Measurements from ENCODE around the gene CLP1.
"Not testable (repeated sequence)": the region's sequence is repeated elsewhere in the genome, so short reads cannot be mapped to it uniquely, and the experiment has no call there.

Gene CLP1

GRCh38 chr11:57667117-57667735 lies 9.7 kb downstream of the CLP1 start:
- peak; percentile 75 to 88 for DNase-seq

GRCh38 chr11:57667736-57668433 lies 10.3 kb downstream of the CLP1 start, which contains the start of gene ZDHHC5:
TSS of gene ZDHHC5 (plus strand) at chr11:57668114. CDS start at chr11:57673091, 4,977 bp downstream.
- DNase-seq, result peak; percentile 83 to 85

GRCh38 chr11:57668434-57668782 lies 10.8 kb downstream of the CLP1 start:
- no peak for DNase-seq

GRCh38 chr11:57674251-57674650 lies 16.7 kb downstream of the CLP1 start:
- DNase-seq, result no peak

GRCh38 chr11:57675176-57675941 lies 17.8 kb downstream of the CLP1 start:
- DNase-seq, result no peak

GRCh38 chr11:57679396-57679795 lies 21.8 kb downstream of the CLP1 start:
- no peak for DNase-seq

- DNase-seq, result no peak
Measured at GRCh38 chr11:57680552-57680874, 23.0 kb downstream of the CLP1 start.

- DNase-seq, result no peak
Measured at GRCh38 chr11:57681168-57681567, 23.6 kb downstream of the CLP1 start.

- DNase-seq, result not testable (repeated sequence)
Measured at GRCh38 chr11:57690474-57690873, 32.9 kb downstream of the CLP1 start.

- DNase-seq, result no peak
Measured at GRCh38 chr11:57698843-57699365, 41.3 kb downstream of the CLP1 start.

- no peak for DNase-seq
Measured at GRCh38 chr11:57699813-57700212, 42.3 kb downstream of the CLP1 start.

GRCh38 chr11:57700425-57700824 lies 42.9 kb downstream of the CLP1 start:
- DNase-seq, result no peak

- no peak for DNase-seq
Measured at GRCh38 chr11:57703341-57703740, 45.8 kb downstream of the CLP1 start.

- DNase-seq, result no peak
Measured at GRCh38 chr11:57704932-57705331, 47.4 kb downstream of the CLP1 start.

- DNase-seq, result not testable (repeated sequence)
Measured at GRCh38 chr11:57705432-57705831, 47.9 kb downstream of the CLP1 start.

- DNase-seq, result no peak
Measured at GRCh38 chr11:57709802-57710367, 52.3 kb downstream of the CLP1 start.
